Measurements from ENCODE around the gene DGKI.

DGKI gene

DNA sequence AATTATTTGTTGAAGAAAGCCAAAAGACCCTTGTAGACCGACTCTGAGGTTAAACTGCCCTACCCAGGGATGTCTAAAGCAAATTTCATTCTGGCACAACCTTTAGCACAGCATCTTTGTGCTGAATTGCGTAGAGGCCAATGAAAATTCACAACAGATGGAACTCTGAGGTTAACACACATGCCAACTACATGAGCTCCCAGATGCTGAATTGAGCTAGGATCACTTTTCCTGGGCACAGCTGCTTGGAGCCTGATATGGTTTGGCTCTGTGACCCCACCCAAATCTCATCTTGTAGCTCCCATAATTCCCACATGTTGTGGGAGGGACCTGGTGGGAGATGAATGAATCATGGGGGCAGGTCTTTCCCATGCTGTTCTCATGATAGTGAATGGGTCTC is 345.2 kb downstream of the DGKI start:
- no peak overlapping the region for H3K9ac ChIP-seq (ENCODE audit: low read length)
- H3K4me2 ChIP-seq (ENCODE audit: low read depth, low read length, poor library complexity, severe bottlenecking): no peak overlapping the region
- no peaks in the 10 kb centered on the region for H4K20me1 ChIP-seq (ENCODE audit: low read depth, low read length)
- H3K4me3 ChIP-seq (ENCODE audit: insufficient read depth, low read length, poor library complexity, severe bottlenecking): no peak overlapping the region
- H3K27ac ChIP-seq (ENCODE audit: low read depth, low read length): no peak overlapping the region
- no peak for TF ChIP-seq EZH2phosphoT487 (conservative IDR thresholded peaks at IDR 0.05; ENCODE audit: low read length)
- TF ChIP-seq, protein P1, sequence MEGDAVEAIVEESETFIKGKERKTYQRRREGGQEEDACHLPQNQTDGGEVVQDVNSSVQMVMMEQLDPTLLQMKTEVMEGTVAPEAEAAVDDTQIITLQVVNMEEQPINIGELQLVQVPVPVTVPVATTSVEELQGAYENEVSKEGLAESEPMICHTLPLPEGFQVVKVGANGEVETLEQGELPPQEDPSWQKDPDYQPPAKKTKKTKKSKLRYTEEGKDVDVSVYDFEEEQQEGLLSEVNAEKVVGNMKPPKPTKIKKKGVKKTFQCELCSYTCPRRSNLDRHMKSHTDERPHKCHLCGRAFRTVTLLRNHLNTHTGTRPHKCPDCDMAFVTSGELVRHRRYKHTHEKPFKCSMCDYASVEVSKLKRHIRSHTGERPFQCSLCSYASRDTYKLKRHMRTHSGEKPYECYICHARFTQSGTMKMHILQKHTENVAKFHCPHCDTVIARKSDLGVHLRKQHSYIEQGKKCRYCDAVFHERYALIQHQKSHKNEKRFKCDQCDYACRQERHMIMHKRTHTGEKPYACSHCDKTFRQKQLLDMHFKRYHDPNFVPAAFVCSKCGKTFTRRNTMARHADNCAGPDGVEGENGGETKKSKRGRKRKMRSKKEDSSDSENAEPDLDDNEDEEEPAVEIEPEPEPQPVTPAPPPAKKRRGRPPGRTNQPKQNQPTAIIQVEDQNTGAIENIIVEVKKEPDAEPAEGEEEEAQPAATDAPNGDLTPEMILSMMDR (IDR thresholded peaks at IDR 0.05; ENCODE audit: insufficient read depth, low read length, poor library complexity, severe bottlenecking): no peak
- no peaks in the 10 kb centered on the region for H3K36me3 ChIP-seq (ENCODE audit: low read length)
- no peaks in the 10 kb centered on the region for H3K27me3 ChIP-seq (ENCODE audit: low read length)
- no peaks in the 10 kb centered on the region for H3F3A ChIP-seq (ENCODE audit: insufficient read depth)
- H3K9me3 ChIP-seq (ENCODE audit: insufficient read depth, low read length): no peaks in the 10 kb centered on the region
- no peak overlapping the region for H2AFZ ChIP-seq (ENCODE audit: low read depth, low read length, severe bottlenecking)
- no peaks in the 10 kb centered on the region for H3K79me2 ChIP-seq (ENCODE audit: insufficient read depth, low read length)
- H3K9me2 ChIP-seq (replicated peaks; ENCODE audit: insufficient read depth, low read length): no peaks in the 10 kb centered on the region

DNA sequence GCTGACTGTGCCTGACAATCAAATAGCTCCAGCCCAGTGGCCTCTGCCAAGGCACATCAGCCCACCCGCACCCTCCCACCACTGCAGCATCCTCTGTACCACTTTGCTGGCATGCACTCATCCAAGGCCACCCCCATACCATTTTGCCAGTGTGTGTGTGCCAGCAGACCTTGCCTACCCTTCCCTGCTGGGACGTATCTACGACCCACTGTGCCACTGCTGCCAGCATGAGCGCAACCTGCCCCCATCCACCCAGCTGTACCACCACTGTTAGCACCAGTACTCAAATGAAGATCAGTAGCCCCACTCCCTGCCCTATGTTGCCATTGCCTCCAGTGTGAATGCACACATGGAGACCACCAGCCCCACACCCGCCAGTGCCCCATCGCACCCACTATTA is 353.9 kb downstream of the DGKI start:
- TF ChIP-seq, protein P1 (IDR thresholded peaks at IDR 0.05; ENCODE audit: insufficient read depth, low read length, poor library complexity, severe bottlenecking): no peak
- no peak for TF ChIP-seq EZH2phosphoT487 (conservative IDR thresholded peaks at IDR 0.05; ENCODE audit: low read length)
- Histone ChIP-seq H2AFZ (ENCODE audit: low read depth, low read length, severe bottlenecking) (no peak overlapping the region), H4K20me1 (ENCODE audit: low read depth, low read length) (no peaks in the 10 kb centered on the region), H3K9me2 (replicated peaks; ENCODE audit: insufficient read depth, low read length) (no peaks in the 10 kb centered on the region), H3K79me2 (ENCODE audit: insufficient read depth, low read length) (no peaks in the 10 kb centered on the region), H3F3A (ENCODE audit: insufficient read depth) (no peaks in the 10 kb centered on the region), H3K4me3 (ENCODE audit: insufficient read depth, low read length, poor library complexity, severe bottlenecking) (no peak overlapping the region), H3K27ac (ENCODE audit: low read depth, low read length) (no peak overlapping the region), H3K4me2 (ENCODE audit: low read depth, low read length, poor library complexity, severe bottlenecking) (no peak overlapping the region), H3K36me3 (ENCODE audit: low read length) (no peaks in the 10 kb centered on the region), H3K27me3 (ENCODE audit: low read length) (no peaks in the 10 kb centered on the region), H3K9me3 (ENCODE audit: insufficient read depth, low read length) (no peaks in the 10 kb centered on the region), H3K9ac (ENCODE audit: low read length) (no peak overlapping the region)

DNA sequence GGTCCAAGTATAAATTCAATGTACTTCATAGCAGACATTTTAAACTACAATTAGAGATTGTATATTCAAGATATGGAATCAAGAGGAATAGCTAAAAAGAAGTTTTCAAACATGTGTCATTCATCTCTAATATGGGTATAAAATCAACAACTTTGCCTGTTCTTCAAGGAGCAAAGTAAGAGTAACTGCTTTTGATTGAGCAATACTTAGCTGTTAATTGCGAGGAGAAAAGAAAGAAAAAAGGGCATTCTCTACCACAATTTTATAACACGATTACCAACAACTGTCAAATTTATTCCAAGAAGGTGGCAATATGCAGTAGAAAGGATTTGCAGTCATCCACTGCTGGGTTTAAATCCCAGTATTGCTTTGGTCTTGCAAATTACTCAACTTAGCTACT is 356.9 kb downstream of the DGKI start:
- no peak overlapping the region for H2AFZ ChIP-seq (ENCODE audit: low read depth, low read length, severe bottlenecking)
- no peak overlapping the region for H3K4me3 ChIP-seq (ENCODE audit: insufficient read depth, low read length, poor library complexity, severe bottlenecking)
- no peaks in the 10 kb centered on the region for H4K20me1 ChIP-seq (ENCODE audit: low read depth, low read length)
- H3K9me3 ChIP-seq (ENCODE audit: insufficient read depth, low read length): no peaks in the 10 kb centered on the region
- H3F3A ChIP-seq (ENCODE audit: insufficient read depth): no peaks in the 10 kb centered on the region
- H3K27me3 ChIP-seq (ENCODE audit: low read length): no peaks in the 10 kb centered on the region
- H3K9ac ChIP-seq (ENCODE audit: low read length): no peak overlapping the region
- no peaks in the 10 kb centered on the region for H3K9me2 ChIP-seq (replicated peaks; ENCODE audit: insufficient read depth, low read length)
- H3K79me2 ChIP-seq (ENCODE audit: insufficient read depth, low read length): no peaks in the 10 kb centered on the region
- no peak overlapping the region for H3K4me2 ChIP-seq (ENCODE audit: low read depth, low read length, poor library complexity, severe bottlenecking)
- no peak overlapping the region for H3K27ac ChIP-seq (ENCODE audit: low read depth, low read length)
- TF ChIP-seq, protein P1 (IDR thresholded peaks at IDR 0.05; ENCODE audit: insufficient read depth, low read length, poor library complexity, severe bottlenecking): no peak
- TF ChIP-seq EZH2phosphoT487 (conservative IDR thresholded peaks at IDR 0.05; ENCODE audit: low read length): no peak
- no peaks in the 10 kb centered on the region for H3K36me3 ChIP-seq (ENCODE audit: low read length)
